H9 (cell line): ENCODE data around the gene R3HDM2. TPM values are rescaled to one million over a fixed set of nuclear protein-coding genes. Genes with fewer than 3 reads are reported as not detected.

Source experiments
- DNase-seq: peaks from one replicate; pipeline ENCODE4 v3.0.0-alpha.2; 2017
- H2AFZ ChIP-seq: one replicate; pipeline ENCODE4 v1.6.1; 2013; ENCODE audit warnings: mild to moderate bottlenecking, low read length, control low read depth, moderate library complexity
- H2AK5ac ChIP-seq: 2 replicates; pipeline ENCODE4 v1.6.1; 2013; ENCODE audit warnings: low read length, control low read depth, mixed read lengths; ENCODE audit not compliant: insufficient read length
- H2BK120ac ChIP-seq: one replicate; pipeline ENCODE4 v1.6.1; 2013; ENCODE audit warnings: low read depth, mild to moderate bottlenecking, low read length, control low read depth, inconsistent platforms; ENCODE audit not compliant: poor library complexity, severe bottlenecking
- H2BK12ac ChIP-seq: 2 replicates; pipeline ENCODE4 v1.6.1; 2013; ENCODE audit warnings: low read length, control low read depth, mixed read lengths, low read depth; ENCODE audit not compliant: insufficient read length
- H2BK15ac ChIP-seq: 2 replicates; pipeline ENCODE4 v1.6.1; 2013; ENCODE audit warnings: low read depth, low read length, control low read depth
- H2BK20ac ChIP-seq: one replicate; pipeline ENCODE4 v1.6.1; 2013; ENCODE audit warnings: low read depth, mild to moderate bottlenecking, low read length, control low read depth, inconsistent platforms; ENCODE audit not compliant: poor library complexity, severe bottlenecking
- H2BK5ac ChIP-seq: 2 replicates; pipeline ENCODE4 v1.6.1; 2013; ENCODE audit warnings: low read length, control low read depth, mixed read lengths; ENCODE audit not compliant: insufficient read length
- H3K14ac ChIP-seq: 2 replicates; pipeline ENCODE4 v1.6.1; 2013; ENCODE audit warnings: low read length, control low read depth; ENCODE audit not compliant: insufficient read depth
- H3K18ac ChIP-seq: 2 replicates; pipeline ENCODE4 v1.6.1; 2013; ENCODE audit warnings: low read depth, mild to moderate bottlenecking, mixed read lengths, low read length, control low read depth; ENCODE audit not compliant: insufficient read length
- H3K23ac ChIP-seq: 2 replicates; pipeline ENCODE4 v1.6.1; 2013; ENCODE audit warnings: low read length, control low read depth, mixed read lengths, low read depth; ENCODE audit not compliant: insufficient read length
- H3K23me2 ChIP-seq: 2 replicates; pipeline ENCODE4 v1.6.1; 2013; ENCODE audit warnings: low read depth, mild to moderate bottlenecking, mixed read lengths, low read length, control low read depth; ENCODE audit not compliant: insufficient read length, poor library complexity, severe bottlenecking
- H3K27ac ChIP-seq: 2 replicates; pipeline ENCODE4 v1.5.1; 2013; ENCODE audit warnings: low read length, control low read depth, mixed read lengths, low read depth; ENCODE audit not compliant: insufficient read length
- H3K27me3 ChIP-seq: 2 replicates; pipeline ENCODE4 v1.6.1; 2013; ENCODE audit warnings: low read length, control low read depth, inconsistent platforms; ENCODE audit not compliant: insufficient read depth
- H3K4ac ChIP-seq: 2 replicates; pipeline ENCODE4 v1.6.1; 2013; ENCODE audit warnings: low read depth, mild to moderate bottlenecking, control low read depth, inconsistent platforms, low read length, moderate library complexity
- H3K4me1 ChIP-seq: 2 replicates; pipeline ENCODE4 v1.6.1; 2013; ENCODE audit warnings: low read length, control low read depth, inconsistent platforms; ENCODE audit not compliant: insufficient read depth
- H3K4me2 ChIP-seq: 2 replicates; pipeline ENCODE4 v1.6.1; 2013; ENCODE audit warnings: low read length, control low read depth, mixed read lengths; ENCODE audit not compliant: insufficient read length, insufficient read depth
- H3K56ac ChIP-seq: 2 replicates; pipeline ENCODE4 v1.6.1; 2013; ENCODE audit warnings: low read depth, mild to moderate bottlenecking, mixed read lengths, low read length, control low read depth; ENCODE audit not compliant: insufficient read length
- H3K79me1 ChIP-seq: 2 replicates; pipeline ENCODE4 v1.6.1; 2013; ENCODE audit warnings: low read depth, mild to moderate bottlenecking, moderate library complexity, low read length, control low read depth, inconsistent platforms; ENCODE audit not compliant: insufficient read depth, poor library complexity, severe bottlenecking
- H3K79me2 ChIP-seq: 2 replicates; pipeline ENCODE4 v1.6.1; 2013; ENCODE audit warnings: low read length, control low read depth, inconsistent platforms; ENCODE audit not compliant: insufficient read depth
- H3K9ac ChIP-seq: 2 replicates; pipeline ENCODE4 v1.6.1; 2013; ENCODE audit warnings: low read length, control low read depth, mixed read lengths; ENCODE audit not compliant: insufficient read length; ENCODE audit errors: extremely low read depth
- H3K9me3 ChIP-seq: one replicate; pipeline ENCODE4 v1.6.1; 2013; ENCODE audit warnings: low read depth, low read length, inconsistent platforms; ENCODE audit not compliant: control insufficient read depth
- H3T11ph ChIP-seq: one replicate; pipeline ENCODE4 v1.6.1; 2013; ENCODE audit warnings: mild to moderate bottlenecking, low read length, control low read depth, inconsistent platforms
- H4K20me1 ChIP-seq: one replicate; pipeline ENCODE4 v1.6.1; 2013; ENCODE audit not compliant: control insufficient read depth, insufficient read length, insufficient read depth
- H4K5ac ChIP-seq: 2 replicates; pipeline ENCODE4 v1.6.1; 2013; ENCODE audit warnings: low read depth, mild to moderate bottlenecking, mixed read lengths, low read length, control low read depth; ENCODE audit not compliant: insufficient read length
- H4K8ac ChIP-seq: replicated peaks from 2 replicates; pipeline ENCODE4 v1.6.1; 2013; ENCODE audit warnings: low read length, control low read depth, mixed read lengths, low read depth; ENCODE audit not compliant: insufficient read length
- H4K91ac ChIP-seq: 2 replicates; pipeline ENCODE4 v1.6.1; 2013; ENCODE audit warnings: low read depth, mild to moderate bottlenecking, moderate library complexity, mixed read lengths, low read length, control low read depth; ENCODE audit not compliant: insufficient read length
- H3K27ac Mint-ChIP-seq, 3 experiments: 2 replicates in 2 of 3; 3 replicates in 1 of 3; pipeline ENCODE4 v1.8.0; 2020 to 2021; ENCODE audit warnings: mixed read lengths in 3 of 3, mild to moderate bottlenecking in 1 of 3, moderate library complexity in 1 of 3
- H3K27me3 Mint-ChIP-seq: 2 replicates; pipeline ENCODE4 v1.8.0; 2021; ENCODE audit warnings: low read depth, mild to moderate bottlenecking, moderate library complexity, mixed read lengths
- H3K36me3 Mint-ChIP-seq, 3 experiments: 2 replicates in 2 of 3; 3 replicates in 1 of 3; pipeline ENCODE4 v1.8.0; 2020 to 2021; ENCODE audit warnings: low read depth in 3 of 3, mixed read lengths in 3 of 3; ENCODE audit not compliant: insufficient read depth in 1 of 3
- H3K4me1 Mint-ChIP-seq, 2 experiments: 2 replicates each; pipeline ENCODE4 v1.8.0; 2020; ENCODE audit warnings: mixed read lengths in 2 of 2
- H3K4me3 Mint-ChIP-seq, 2 experiments: 2 replicates in 1 of 2; 3 replicates in 1 of 2; pipeline ENCODE4 v1.8.0; 2020 to 2021; ENCODE audit warnings: mild to moderate bottlenecking in 2 of 2, mixed read lengths in 2 of 2, moderate library complexity in 1 of 2
- H3K9me3 Mint-ChIP-seq, 2 experiments: 2 replicates in 1 of 2; 3 replicates in 1 of 2; pipeline ENCODE4 v1.8.0; 2020; ENCODE audit warnings: mild to moderate bottlenecking in 2 of 2, mixed read lengths in 2 of 2, moderate library complexity in 1 of 2
- WGBS: extraction: QIAGEN DNeasy Blood & Tissue Kit; methylation state at CpG from one replicate; pipeline ENCODE4 v1.1.7; 2013; ENCODE audit warnings: missing lambda C conversion rate, low lambda C conversion rate, mixed read lengths; ENCODE audit not compliant: insufficient read length; ENCODE audit errors: extremely low coverage; 5-methylcytosine and 5-hydroxymethylcytosine counted together
- total RNA-seq: library from RNA; stranded (reverse); gene quantifications from 2 replicates; pipeline ENCODE4 v1.2.1, GENCODE V29; 2021
- TF ChIP-seq, protein P1 (sequence below): fragments of 200-600 bp; sonication (generic); conservative IDR thresholded peaks from 3 replicates; pipeline ENCODE4 v1.8.0; 2021; ENCODE audit warnings: antibody characterized with exemption, mild to moderate bottlenecking

The R3HDM2 gene
- total RNA-seq, 1 experiment from 2014 or later = 43.9 TPM

DNA sequence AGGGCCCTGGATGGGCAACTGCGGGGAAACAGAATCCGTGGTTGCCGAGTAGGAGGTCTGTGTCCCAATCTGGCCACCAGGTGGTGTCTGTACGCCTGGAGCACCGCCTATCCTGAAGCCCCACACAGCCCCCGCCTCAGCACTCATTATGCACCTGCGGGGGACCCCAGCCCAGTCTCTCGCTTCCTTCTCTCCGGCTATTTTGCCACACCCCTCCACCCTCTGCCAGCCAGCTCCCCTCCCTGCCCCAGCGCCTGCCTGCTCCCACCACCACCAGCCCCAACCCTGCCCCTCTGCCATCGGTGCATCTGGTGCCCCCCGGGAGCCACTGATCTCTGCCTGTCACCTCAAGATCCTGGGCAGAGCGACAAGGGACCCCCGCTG, 216.5 kb downstream of the R3HDM2 start:
- Histone ChIP-seq H2BK20ac (no peak overlapping the region), H3K9ac (no peak overlapping the region), H2BK12ac (no peak overlapping the region), H3T11ph (no peak overlapping the region), H4K5ac (no peak overlapping the region), H4K8ac (no peak overlapping the region), H3K23me2 (peaks cover 7% of the 10 kb centered on the region), H4K20me1 (peaks cover 3% of the 10 kb centered on the region), H3K4me2 (no peak overlapping the region), H2BK15ac (no peak overlapping the region), H2AK5ac (no peak overlapping the region), H3K79me2 (no peaks in the 10 kb centered on the region), H3K27ac (no peak overlapping the region), H3K4me1 (peaks cover 8% of the 10 kb centered on the region), H2AFZ (no peak overlapping the region), H3K14ac (no peak overlapping the region), H3K27me3 (peaks cover 38% of the 10 kb centered on the region), H3K79me1 (no peaks in the 10 kb centered on the region), H3K4ac (no peak overlapping the region), H3K56ac (no peak overlapping the region), H2BK120ac (no peak overlapping the region), H3K9me3 (no peaks in the 10 kb centered on the region), H2BK5ac (no peak overlapping the region), H3K18ac (no peak overlapping the region), H3K23ac (no peak overlapping the region), H4K91ac (no peak overlapping the region)
- WGBS = no CpG with 5 or more reads among the region's 14 CpGs
- Mint-ChIP-seq H3K27ac (no peak overlapping the region), H3K9me3 (peaks cover 0 to 2% of the 10 kb centered on the region in 2 experiments; a peak in 1 of 5 replicates), H3K4me3 (peak overlapping the region in 1 of 2 experiments; percentile 69; a peak in 2 of 5 replicates), H3K4me1 (peaks cover 39 to 44% of the 10 kb centered on the region in 2 experiments), H3K27me3 (peaks cover 56% of the 10 kb centered on the region), H3K36me3 (peaks cover 20 to 27% (median 24%) of the 10 kb centered on the region in 3 experiments)
- TF ChIP-seq, protein P1, sequence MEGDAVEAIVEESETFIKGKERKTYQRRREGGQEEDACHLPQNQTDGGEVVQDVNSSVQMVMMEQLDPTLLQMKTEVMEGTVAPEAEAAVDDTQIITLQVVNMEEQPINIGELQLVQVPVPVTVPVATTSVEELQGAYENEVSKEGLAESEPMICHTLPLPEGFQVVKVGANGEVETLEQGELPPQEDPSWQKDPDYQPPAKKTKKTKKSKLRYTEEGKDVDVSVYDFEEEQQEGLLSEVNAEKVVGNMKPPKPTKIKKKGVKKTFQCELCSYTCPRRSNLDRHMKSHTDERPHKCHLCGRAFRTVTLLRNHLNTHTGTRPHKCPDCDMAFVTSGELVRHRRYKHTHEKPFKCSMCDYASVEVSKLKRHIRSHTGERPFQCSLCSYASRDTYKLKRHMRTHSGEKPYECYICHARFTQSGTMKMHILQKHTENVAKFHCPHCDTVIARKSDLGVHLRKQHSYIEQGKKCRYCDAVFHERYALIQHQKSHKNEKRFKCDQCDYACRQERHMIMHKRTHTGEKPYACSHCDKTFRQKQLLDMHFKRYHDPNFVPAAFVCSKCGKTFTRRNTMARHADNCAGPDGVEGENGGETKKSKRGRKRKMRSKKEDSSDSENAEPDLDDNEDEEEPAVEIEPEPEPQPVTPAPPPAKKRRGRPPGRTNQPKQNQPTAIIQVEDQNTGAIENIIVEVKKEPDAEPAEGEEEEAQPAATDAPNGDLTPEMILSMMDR = peak; percentile 85
- peak; percentile 91 for DNase-seq
